Neuronal stem cell (in vitro differentiated cells): Measurements from ENCODE around the gene ATP5F1E.

Experiments used
- DNase-seq: peaks from one replicate; pipeline ENCODE4 v3.0.0-alpha.2; 2013; ENCODE audit warnings: low spot score
- H2AFZ ChIP-seq: one replicate; pipeline ENCODE4 v1.6.1; 2013; ENCODE audit warnings: mild to moderate bottlenecking, low read length, inconsistent platforms
- H2AK5ac ChIP-seq: 2 replicates; pipeline ENCODE4 v1.6.1; 2013; ENCODE audit warnings: low read depth, mild to moderate bottlenecking, inconsistent platforms, low read length, moderate library complexity, mixed read lengths
- H2BK120ac ChIP-seq: 2 replicates; pipeline ENCODE4 v1.6.1; 2013; ENCODE audit warnings: low read depth, mild to moderate bottlenecking, inconsistent platforms, low read length, moderate library complexity, mixed read lengths
- H2BK12ac ChIP-seq: one replicate; pipeline ENCODE4 v1.6.1; 2013; ENCODE audit warnings: low read length, inconsistent platforms
- H2BK15ac ChIP-seq: 2 replicates; pipeline ENCODE4 v1.6.1; 2013; ENCODE audit warnings: mild to moderate bottlenecking, low read length, inconsistent platforms, mixed read lengths
- H2BK5ac ChIP-seq: one replicate; pipeline ENCODE4 v1.6.1; 2013; ENCODE audit warnings: inconsistent platforms, mild to moderate bottlenecking, low read length, moderate library complexity
- H3K14ac ChIP-seq: one replicate; pipeline ENCODE4 v1.6.1; 2013; ENCODE audit warnings: low read length, inconsistent platforms
- H3K18ac ChIP-seq: 2 replicates; pipeline ENCODE4 v1.6.1; 2013; ENCODE audit warnings: low read length, inconsistent platforms
- H3K23ac ChIP-seq: 2 replicates; pipeline ENCODE4 v1.6.1; 2013; ENCODE audit warnings: low read depth, mild to moderate bottlenecking, mixed read lengths, low read length, inconsistent platforms; ENCODE audit not compliant: poor library complexity
- H3K27ac ChIP-seq: replicated peaks from 3 replicates; pipeline ENCODE4 v1.5.1; 2013; ENCODE audit warnings: low read length, inconsistent platforms
- H3K27me3 ChIP-seq, 3 experiments: 2 replicates each; pipeline ENCODE4 v1.6.1; 2013; ENCODE audit warnings: low read length in 3 of 3, mild to moderate bottlenecking in 2 of 3, inconsistent platforms in 1 of 3, low read depth in 1 of 3, mixed read lengths in 1 of 3, moderate library complexity in 1 of 3; ENCODE audit not compliant: control insufficient read depth in 3 of 3, insufficient read depth in 3 of 3
- H3K36me3 ChIP-seq, 2 donors: replicated peaks in 1 of 2; 2 replicates each; pipeline ENCODE4 v1.6.1; 2013; ENCODE audit warnings: low read length in 2 of 2; ENCODE audit not compliant: control insufficient read depth in 2 of 2, insufficient read depth in 2 of 2
- H3K4ac ChIP-seq: 2 replicates; pipeline ENCODE4 v1.6.1; 2013; ENCODE audit warnings: inconsistent platforms, mild to moderate bottlenecking, low read length, moderate library complexity
- H3K4me1 ChIP-seq, 2 donors: 1 replicate in 1 of 2; 2 replicates in 1 of 2; pipeline ENCODE4 v1.6.1; 2013; ENCODE audit warnings: low read length in 2 of 2, low read depth in 1 of 2; ENCODE audit not compliant: control insufficient read depth in 2 of 2, insufficient read depth in 1 of 2
- H3K4me2 ChIP-seq: one replicate; pipeline ENCODE4 v1.6.1; 2013; ENCODE audit warnings: mild to moderate bottlenecking, low read length, inconsistent platforms; ENCODE audit not compliant: insufficient read depth, poor library complexity, severe bottlenecking
- H3K4me3 ChIP-seq, 2 donors: 2 replicates each; pipeline ENCODE4 v1.5.1; 2013; ENCODE audit warnings: low read length in 2 of 2, mild to moderate bottlenecking in 2 of 2, inconsistent platforms in 1 of 2, moderate library complexity in 1 of 2
- H3K79me1 ChIP-seq: one replicate; pipeline ENCODE4 v1.6.1; 2013; ENCODE audit warnings: low read depth, mild to moderate bottlenecking, inconsistent platforms, low read length, moderate library complexity
- H3K9ac ChIP-seq: one replicate; pipeline ENCODE4 v1.6.1; 2013; ENCODE audit warnings: mild to moderate bottlenecking, low read depth, low read length, inconsistent platforms; ENCODE audit not compliant: poor library complexity
- H3K9me3 ChIP-seq, 2 donors: replicated peaks in 1 of 2; 2 replicates each; pipeline versions ENCODE3 to v1.6.1; 2013; ENCODE audit warnings: low read length in 2 of 2, mild to moderate bottlenecking in 2 of 2, inconsistent platforms in 1 of 2, low read depth in 1 of 2, mixed read lengths in 1 of 2, moderate library complexity in 1 of 2; ENCODE audit not compliant: control insufficient read depth in 2 of 2, insufficient read depth in 1 of 2
- H4K8ac ChIP-seq: one replicate; pipeline ENCODE4 v1.6.1; 2013; ENCODE audit warnings: low read depth, mild to moderate bottlenecking, inconsistent platforms, low read length, moderate library complexity
- H4K91ac ChIP-seq: one replicate; pipeline ENCODE4 v1.6.1; 2013; ENCODE audit warnings: low read length, low read depth, mild to moderate bottlenecking, inconsistent platforms; ENCODE audit not compliant: poor library complexity
- WGBS, 2 donors: extraction: QIAGEN DNeasy Blood & Tissue Kit; methylation state at CpG; one replicate each; pipeline ENCODE4 v1.1.7; 2013; ENCODE audit warnings: missing lambda C conversion rate in 2 of 2, mixed read lengths in 1 of 2; ENCODE audit not compliant: insufficient read length in 2 of 2, insufficient replicate concordance in 1 of 2; ENCODE audit errors: extremely low coverage in 2 of 2; 5-methylcytosine and 5-hydroxymethylcytosine counted together

The ATP5F1E gene

DNA sequence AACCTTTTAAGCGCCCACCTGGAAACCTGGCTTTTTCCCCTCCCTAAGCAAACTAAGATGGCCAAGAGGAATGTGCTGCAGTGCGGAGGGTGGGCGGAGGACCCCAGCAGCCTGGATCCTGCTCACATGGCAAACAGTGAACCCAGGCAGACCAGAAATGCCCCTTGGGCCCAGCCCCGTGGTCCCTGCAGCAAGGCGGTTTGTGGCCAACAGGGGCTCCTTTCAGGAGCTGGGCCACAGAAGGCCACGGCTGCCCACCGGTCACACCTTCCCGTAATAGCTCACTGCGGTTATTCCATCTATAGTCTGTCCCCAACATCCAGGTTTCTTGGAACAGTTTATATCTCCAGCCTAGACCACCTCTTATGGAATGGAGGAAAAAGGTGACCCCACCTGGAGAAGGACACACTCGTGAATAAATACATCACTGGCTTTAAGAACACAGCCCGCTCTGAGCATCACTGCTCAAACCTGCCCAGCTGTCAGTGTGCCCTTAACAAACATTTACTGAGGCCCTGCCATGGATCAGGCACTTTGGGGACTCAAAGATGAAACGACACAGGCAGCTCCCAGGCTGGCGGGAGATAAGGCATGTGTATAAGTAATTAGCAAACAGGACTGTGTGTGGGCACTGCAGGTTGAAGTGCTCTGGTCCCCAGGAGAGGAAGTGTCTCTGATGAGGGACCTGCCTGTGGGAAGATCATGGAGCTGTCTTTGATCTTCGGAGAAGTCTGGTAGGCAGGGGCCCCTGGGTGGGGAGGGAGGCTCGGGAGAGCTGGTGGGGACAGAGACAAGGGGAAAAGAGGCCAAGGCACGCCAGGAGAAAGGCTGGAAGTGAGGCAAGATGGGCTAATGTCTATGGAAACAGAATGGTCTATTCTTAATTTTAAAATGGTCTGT is 16.1 kb downstream of the ATP5F1E start:
- H3K18ac ChIP-seq = no peak overlapping the region
- H3K27ac ChIP-seq = no peak overlapping the region
- no peak overlapping the region for H2BK12ac ChIP-seq
- no peak overlapping the region for H3K9ac ChIP-seq
- peaks cover 1 to 4% of the 10 kb centered on the region in 2 donors for H3K4me1 ChIP-seq
- H3K27me3 ChIP-seq = no peaks in the 10 kb centered on the region
- no peak overlapping the region for H2BK15ac ChIP-seq
- no peak overlapping the region for H4K8ac ChIP-seq
- H2BK5ac ChIP-seq = no peak overlapping the region
- no peak overlapping the region for H3K4me2 ChIP-seq
- H4K91ac ChIP-seq = peak overlapping the region; percentile 61
- no peak overlapping the region for H2BK120ac ChIP-seq
- H3K79me1 ChIP-seq = peaks cover 2% of the 10 kb centered on the region
- no peak overlapping the region for H2AK5ac ChIP-seq
- H3K4me3 ChIP-seq = no peak overlapping the region
- no peaks in the 10 kb centered on the region for H3K36me3 ChIP-seq
- H3K14ac ChIP-seq = no peak overlapping the region
- no peak overlapping the region for H3K23ac ChIP-seq
- no peaks in the 10 kb centered on the region for H3K9me3 ChIP-seq
- no peak overlapping the region for H3K4ac ChIP-seq
- H2AFZ ChIP-seq = no peak overlapping the region
- no CpG with 5 or more reads among the region's 16 CpGs for WGBS, 2 donors
- no peak for DNase-seq

DNA sequence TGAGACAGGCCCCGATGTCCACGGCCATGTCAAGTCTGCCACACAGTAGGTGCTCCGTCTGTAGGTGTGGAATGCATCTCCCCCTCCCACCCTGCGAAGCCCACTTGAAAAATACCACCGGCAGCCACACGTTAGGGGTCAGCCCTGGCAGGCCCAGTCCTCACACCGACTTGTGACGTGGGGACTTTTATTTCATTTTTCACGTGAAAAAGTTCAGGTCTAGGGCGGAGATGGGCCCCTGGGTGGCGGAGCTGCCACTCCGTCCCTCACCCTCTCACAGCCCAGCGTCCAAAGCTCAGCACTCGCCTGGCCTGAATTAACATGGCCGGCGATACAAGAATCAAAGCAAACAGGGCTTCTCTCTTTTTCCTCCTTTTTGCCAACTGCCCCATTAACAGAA is 16.7 kb downstream of the ATP5F1E start:
- Histone ChIP-seq H2AFZ (no peak overlapping the region), H2BK120ac (no peak overlapping the region), H2BK12ac (no peak overlapping the region), H2BK5ac (no peak overlapping the region), H3K27me3 (no peaks in the 10 kb centered on the region), H3K4me2 (no peak overlapping the region), H3K27ac (no peak overlapping the region), H3K18ac (no peak overlapping the region), H2BK15ac (no peak overlapping the region), H3K23ac (no peak overlapping the region), H3K36me3 (no peaks in the 10 kb centered on the region), H3K4me1 (peaks cover 4 to 11% of the 10 kb centered on the region in 2 donors), H4K8ac (no peak overlapping the region), H3K9ac (no peak overlapping the region), H3K79me1 (peaks cover 2% of the 10 kb centered on the region), H4K91ac (no peak overlapping the region), H3K4me3 (no peak overlapping the region), H3K14ac (no peak overlapping the region), H3K9me3 (no peaks in the 10 kb centered on the region), H3K4ac (no peak overlapping the region), H2AK5ac (no peak overlapping the region)
- no CpG with 5 or more reads among the region's 16 CpGs for WGBS, 2 donors
- no peak for DNase-seq

DNA sequence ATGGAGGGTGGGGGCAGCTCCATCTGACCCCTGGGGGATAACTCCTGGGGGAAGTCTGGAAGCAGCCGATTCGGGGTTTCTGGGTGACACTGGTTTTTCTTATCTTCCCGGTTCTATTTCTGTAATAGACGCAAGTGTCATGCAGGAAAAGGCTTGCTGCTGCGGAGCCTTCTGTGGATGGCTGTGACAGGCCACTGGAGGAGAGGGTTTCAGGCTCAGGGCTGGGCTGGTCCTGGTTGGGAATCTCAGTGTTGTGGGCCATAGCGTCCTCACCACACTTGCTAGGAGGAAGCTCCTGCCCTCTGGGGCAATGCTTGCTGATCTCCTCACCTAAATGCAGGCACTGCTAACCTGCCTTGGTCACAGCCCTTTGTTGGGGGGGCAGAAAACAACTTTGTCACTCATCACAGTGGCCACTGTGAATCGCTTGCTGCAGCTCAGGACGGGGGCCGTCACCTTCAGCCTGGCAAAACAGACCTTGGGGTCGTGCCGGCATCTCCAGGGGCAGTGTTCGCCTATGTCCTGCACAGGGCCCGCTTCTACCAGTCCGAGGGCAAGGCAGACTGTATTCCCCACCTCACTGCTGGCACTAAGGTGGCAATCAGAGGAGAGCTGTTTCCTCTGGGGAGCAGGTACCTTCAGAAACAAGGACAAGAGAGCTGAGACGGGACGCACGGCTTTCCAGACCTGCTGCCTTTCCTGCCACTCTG is 17.3 kb downstream of the ATP5F1E start:
- Histone ChIP-seq H4K8ac (no peak overlapping the region), H3K27me3 (no peaks in the 10 kb centered on the region), H3K14ac (no peak overlapping the region), H3K18ac (peak overlapping the region; percentile 61), H3K36me3 (no peaks in the 10 kb centered on the region), H2AK5ac (no peak overlapping the region), H3K9ac (peak overlapping the region; percentile 9), H3K27ac (no peak overlapping the region), H3K4me1 (peaks cover 4 to 12% of the 10 kb centered on the region in 2 donors), H3K79me1 (peaks cover 2% of the 10 kb centered on the region), H2BK120ac (no peak overlapping the region), H2BK5ac (no peak overlapping the region), H2BK12ac (no peak overlapping the region), H4K91ac (no peak overlapping the region), H3K4ac (peak overlapping the region; percentile 10), H3K4me3 (no peak overlapping the region), H2AFZ (no peak overlapping the region), H3K9me3 (no peaks in the 10 kb centered on the region), H3K23ac (peak overlapping the region; percentile 66), H2BK15ac (no peak overlapping the region), H3K4me2 (no peak overlapping the region)
- DNase-seq = no peak
- WGBS, 2 donors = no CpG with 5 or more reads among the region's 17 CpGs

DNA sequence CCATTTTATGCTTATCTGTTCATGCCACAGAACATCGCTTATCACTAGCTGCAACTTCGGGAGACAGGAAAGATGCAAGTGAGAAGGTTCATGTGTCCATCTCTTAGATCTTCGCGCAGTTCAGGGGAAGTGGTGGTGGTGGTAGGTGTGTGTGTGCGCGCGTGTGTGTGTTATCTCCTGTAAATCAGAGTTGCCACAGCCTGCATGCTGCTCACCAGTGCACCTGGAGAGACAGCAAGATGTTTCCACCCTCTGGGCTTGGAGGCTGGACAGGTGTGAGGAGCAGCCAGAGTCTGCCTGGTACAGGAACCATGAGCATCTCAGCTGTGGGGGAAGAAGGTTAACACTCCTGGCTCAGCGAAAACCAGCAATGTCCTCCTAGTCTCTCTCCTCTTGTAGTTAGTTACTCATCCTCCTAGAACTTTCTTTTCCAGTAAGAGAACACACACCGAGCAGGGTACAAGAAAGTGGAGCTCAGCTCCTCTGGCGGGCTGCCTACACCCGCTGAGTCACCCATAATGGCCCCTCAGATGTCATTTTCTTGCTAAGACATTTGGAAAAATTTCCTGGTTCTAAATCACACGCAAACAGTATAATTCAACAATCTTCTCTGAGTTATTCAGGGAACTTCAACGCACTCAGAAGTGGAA is 18.1 kb downstream of the ATP5F1E start:
- Histone ChIP-seq H3K4me3 (no peak overlapping the region), H3K18ac (no peak overlapping the region), H2BK5ac (no peak overlapping the region), H3K9me3 (no peaks in the 10 kb centered on the region), H2AFZ (no peak overlapping the region), H2BK15ac (no peak overlapping the region), H3K36me3 (no peaks in the 10 kb centered on the region), H3K27ac (no peak overlapping the region), H3K23ac (peak overlapping the region; percentile 25), H3K79me1 (peaks cover 2% of the 10 kb centered on the region), H2BK12ac (no peak overlapping the region), H3K27me3 (no peaks in the 10 kb centered on the region), H2AK5ac (no peak overlapping the region), H4K8ac (no peak overlapping the region), H2BK120ac (no peak overlapping the region), H4K91ac (no peak overlapping the region), H3K4me2 (no peak overlapping the region), H3K4me1 (peaks cover 4 to 12% of the 10 kb centered on the region in 2 donors), H3K9ac (peak overlapping the region; percentile 24), H3K4ac (no peak overlapping the region), H3K14ac (no peak overlapping the region)
- no CpG with 5 or more reads among the region's 13 CpGs for WGBS, 2 donors
- DNase-seq = no peak
